ENCODE measurements around the gene SF3B6.

Gene SF3B6

GRCh38 chr2:24087032-24087431 lies 10.9 kb upstream of the SF3B6 start:
- no peak overlapping the region for H3K4me3 ChIP-seq (ENCODE audit: low read length)
- H3K9ac ChIP-seq (ENCODE audit: low read depth, low read length) = no peak overlapping the region
- no peaks in the 10 kb centered on the region for H3K27me3 ChIP-seq (ENCODE audit: control insufficient read depth, insufficient read depth, low read length)
- H3K4me1 ChIP-seq (ENCODE audit: control insufficient read depth, insufficient read depth, low read length) = peaks cover 20% of the 10 kb centered on the region
- H3K9me3 ChIP-seq (replicated peaks; ENCODE audit: low read length) = no peaks in the 10 kb centered on the region
- peaks cover 13% of the 10 kb centered on the region for H3K36me3 ChIP-seq (ENCODE audit: insufficient read depth, low read length)
- no peak overlapping the region for H3K4me2 ChIP-seq (ENCODE audit: low read length)

DNA sequence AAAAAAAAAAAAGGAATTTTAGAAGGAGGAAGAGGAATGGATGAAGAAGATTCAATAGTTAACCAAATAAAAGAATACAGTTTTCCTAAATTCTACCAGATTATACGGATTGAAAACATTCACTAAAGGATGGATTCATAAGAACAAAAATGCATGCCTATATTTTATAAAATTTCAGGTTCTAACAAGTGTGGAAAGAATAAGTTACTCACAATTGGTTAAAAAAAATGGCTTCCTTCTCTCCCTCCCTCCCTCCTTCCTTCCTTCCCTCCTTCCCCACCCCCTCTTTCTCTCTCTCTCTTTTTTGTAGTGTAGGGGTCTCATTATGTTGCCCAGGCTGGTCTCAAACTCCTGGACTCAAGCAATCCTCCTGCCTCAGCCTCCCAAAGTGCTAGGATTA lies 10.1 kb upstream of the SF3B6 start:
- Histone ChIP-seq H3K4me2 (ENCODE audit: low read length) (no peak overlapping the region), H3K27me3 (ENCODE audit: control insufficient read depth, insufficient read depth, low read length) (no peaks in the 10 kb centered on the region), H3K4me1 (ENCODE audit: control insufficient read depth, insufficient read depth, low read length) (peaks cover 26% of the 10 kb centered on the region), H3K9me3 (replicated peaks; ENCODE audit: low read length) (no peaks in the 10 kb centered on the region), H3K9ac (ENCODE audit: low read depth, low read length) (no peak overlapping the region), H3K4me3 (ENCODE audit: low read length) (no peak overlapping the region), H3K36me3 (ENCODE audit: insufficient read depth, low read length) (peaks cover 15% of the 10 kb centered on the region)

DNA sequence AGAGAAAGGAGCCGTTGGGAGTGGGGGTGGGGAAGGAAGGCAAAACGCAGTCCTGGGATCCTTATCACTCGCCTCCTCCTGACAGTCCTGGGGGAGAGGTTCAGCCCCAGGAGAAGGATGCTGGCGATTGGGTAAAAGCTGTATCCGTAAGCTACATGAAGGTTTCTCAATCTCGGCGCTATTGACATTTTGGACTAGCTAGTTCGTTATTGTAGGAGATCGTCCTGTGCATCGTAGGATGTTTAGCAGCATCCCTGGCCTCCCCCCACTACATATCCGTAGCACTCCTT lies 9.0 kb upstream of the SF3B6 start:
- H3K36me3 ChIP-seq (ENCODE audit: insufficient read depth, low read length) = peaks cover 15% of the 10 kb centered on the region
- H3K9ac ChIP-seq (ENCODE audit: low read depth, low read length) = peak overlapping the region; percentile 88
- H3K4me3 ChIP-seq (ENCODE audit: low read length) = peak overlapping the region; percentile 81
- no peaks in the 10 kb centered on the region for H3K27me3 ChIP-seq (ENCODE audit: control insufficient read depth, insufficient read depth, low read length)
- H3K4me2 ChIP-seq (ENCODE audit: low read length) = peak overlapping the region; percentile 80
- no peaks in the 10 kb centered on the region for H3K9me3 ChIP-seq (replicated peaks; ENCODE audit: low read length)
- peaks cover 31% of the 10 kb centered on the region for H3K4me1 ChIP-seq (ENCODE audit: control insufficient read depth, insufficient read depth, low read length)

- Histone ChIP-seq H3K27me3 (ENCODE audit: control insufficient read depth, insufficient read depth, low read length) (no peaks in the 10 kb centered on the region), H3K9me3 (replicated peaks; ENCODE audit: low read length) (no peaks in the 10 kb centered on the region), H3K4me1 (ENCODE audit: control insufficient read depth, insufficient read depth, low read length) (peaks cover 31% of the 10 kb centered on the region), H3K4me2 (ENCODE audit: low read length) (peak within 1 kb of the TSS; percentile 80), H3K36me3 (ENCODE audit: insufficient read depth, low read length) (peaks cover 18% of the 10 kb centered on the region), H3K4me3 (ENCODE audit: low read length) (peak within 1 kb of the TSS; percentile 81), H3K9ac (ENCODE audit: low read depth, low read length) (peak within 1 kb of the TSS; percentile 88)
Observed at GRCh38 chr2:24084386-24085199, 8.5 kb upstream of the SF3B6 start, which contains the start of gene TP53I3. TSS of gene TP53I3 (minus strand) at chr2:24084834. CDS start at chr2:24084326, 508 bp downstream.

- Histone ChIP-seq H3K9ac (ENCODE audit: low read depth, low read length) (peak overlapping the region; percentile 88), H3K4me1 (ENCODE audit: control insufficient read depth, insufficient read depth, low read length) (peaks cover 31% of the 10 kb centered on the region), H3K4me3 (ENCODE audit: low read length) (peak overlapping the region; percentile 81), H3K36me3 (ENCODE audit: insufficient read depth, low read length) (peaks cover 25% of the 10 kb centered on the region), H3K4me2 (ENCODE audit: low read length) (peak overlapping the region; percentile 80), H3K9me3 (replicated peaks; ENCODE audit: low read length) (no peaks in the 10 kb centered on the region), H3K27me3 (ENCODE audit: control insufficient read depth, insufficient read depth, low read length) (no peaks in the 10 kb centered on the region)
Observed at GRCh38 chr2:24083567-24084385, 7.7 kb upstream of the SF3B6 start.

- Histone ChIP-seq H3K4me2 (ENCODE audit: low read length) (peak overlapping the region; percentile 80), H3K9ac (ENCODE audit: low read depth, low read length) (peak overlapping the region; percentile 88), H3K9me3 (replicated peaks; ENCODE audit: low read length) (no peaks in the 10 kb centered on the region), H3K36me3 (ENCODE audit: insufficient read depth, low read length) (peaks cover 30% of the 10 kb centered on the region), H3K27me3 (ENCODE audit: control insufficient read depth, insufficient read depth, low read length) (no peaks in the 10 kb centered on the region), H3K4me3 (ENCODE audit: low read length) (peak overlapping the region; percentile 81), H3K4me1 (ENCODE audit: control insufficient read depth, insufficient read depth, low read length) (peaks cover 31% of the 10 kb centered on the region)
Observed at GRCh38 chr2:24082787-24083566, 6.9 kb upstream of the SF3B6 start.

DNA sequence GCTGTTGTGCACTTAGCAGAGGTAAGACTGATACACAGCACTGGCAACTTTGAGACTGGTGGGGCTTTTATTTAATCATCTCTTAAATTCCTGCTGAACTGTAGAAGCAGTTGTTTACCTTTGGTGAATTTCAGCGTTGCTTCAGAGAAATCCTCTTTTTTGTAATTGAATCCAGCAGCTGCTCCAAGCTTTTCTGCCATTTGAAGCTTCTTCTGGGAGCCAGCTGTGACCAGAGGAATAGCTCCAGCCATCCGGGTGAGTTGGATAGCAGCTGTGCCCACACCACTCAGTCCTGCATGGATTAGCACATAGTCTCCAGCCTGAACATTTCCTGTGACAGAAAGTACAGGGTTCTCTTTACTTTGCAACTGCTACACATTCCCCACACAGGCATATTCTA lies 4.6 kb upstream of the SF3B6 start:
- H3K9ac ChIP-seq (ENCODE audit: low read depth, low read length) = no peak overlapping the region
- H3K4me1 ChIP-seq (ENCODE audit: control insufficient read depth, insufficient read depth, low read length) = peaks cover 36% of the 10 kb centered on the region
- H3K4me3 ChIP-seq (ENCODE audit: low read length) = no peak overlapping the region
- no peak overlapping the region for H3K4me2 ChIP-seq (ENCODE audit: low read length)
- peaks cover 30% of the 10 kb centered on the region for H3K36me3 ChIP-seq (ENCODE audit: insufficient read depth, low read length)
- H3K9me3 ChIP-seq (replicated peaks; ENCODE audit: low read length) = no peaks in the 10 kb centered on the region
- no peaks in the 10 kb centered on the region for H3K27me3 ChIP-seq (ENCODE audit: control insufficient read depth, insufficient read depth, low read length)

- Histone ChIP-seq H3K9me3 (replicated peaks; ENCODE audit: low read length) (no peaks in the 10 kb centered on the region), H3K4me3 (ENCODE audit: low read length) (peak overlapping the region; percentile 84), H3K4me2 (ENCODE audit: low read length) (peak overlapping the region; percentile 89), H3K4me1 (ENCODE audit: control insufficient read depth, insufficient read depth, low read length) (peaks cover 29% of the 10 kb centered on the region), H3K36me3 (ENCODE audit: insufficient read depth, low read length) (peaks cover 36% of the 10 kb centered on the region), H3K27me3 (ENCODE audit: control insufficient read depth, insufficient read depth, low read length) (no peaks in the 10 kb centered on the region), H3K9ac (ENCODE audit: low read depth, low read length) (peak overlapping the region; percentile 81)
Observed at GRCh38 chr2:24077879-24078278, 1.8 kb upstream of the SF3B6 start.

GRCh38 chr2:24077535-24077877 lies 1.4 kb upstream of the SF3B6 start:
- H3K4me1 ChIP-seq (ENCODE audit: control insufficient read depth, insufficient read depth, low read length) = peaks cover 26% of the 10 kb centered on the region
- peak overlapping the region; percentile 81 for H3K9ac ChIP-seq (ENCODE audit: low read depth, low read length)
- no peaks in the 10 kb centered on the region for H3K27me3 ChIP-seq (ENCODE audit: control insufficient read depth, insufficient read depth, low read length)
- no peaks in the 10 kb centered on the region for H3K9me3 ChIP-seq (replicated peaks; ENCODE audit: low read length)
- H3K4me3 ChIP-seq (ENCODE audit: low read length) = peak overlapping the region; percentile 84
- H3K4me2 ChIP-seq (ENCODE audit: low read length) = peak overlapping the region; percentile 89
- H3K36me3 ChIP-seq (ENCODE audit: insufficient read depth, low read length) = peaks cover 36% of the 10 kb centered on the region

DNA sequence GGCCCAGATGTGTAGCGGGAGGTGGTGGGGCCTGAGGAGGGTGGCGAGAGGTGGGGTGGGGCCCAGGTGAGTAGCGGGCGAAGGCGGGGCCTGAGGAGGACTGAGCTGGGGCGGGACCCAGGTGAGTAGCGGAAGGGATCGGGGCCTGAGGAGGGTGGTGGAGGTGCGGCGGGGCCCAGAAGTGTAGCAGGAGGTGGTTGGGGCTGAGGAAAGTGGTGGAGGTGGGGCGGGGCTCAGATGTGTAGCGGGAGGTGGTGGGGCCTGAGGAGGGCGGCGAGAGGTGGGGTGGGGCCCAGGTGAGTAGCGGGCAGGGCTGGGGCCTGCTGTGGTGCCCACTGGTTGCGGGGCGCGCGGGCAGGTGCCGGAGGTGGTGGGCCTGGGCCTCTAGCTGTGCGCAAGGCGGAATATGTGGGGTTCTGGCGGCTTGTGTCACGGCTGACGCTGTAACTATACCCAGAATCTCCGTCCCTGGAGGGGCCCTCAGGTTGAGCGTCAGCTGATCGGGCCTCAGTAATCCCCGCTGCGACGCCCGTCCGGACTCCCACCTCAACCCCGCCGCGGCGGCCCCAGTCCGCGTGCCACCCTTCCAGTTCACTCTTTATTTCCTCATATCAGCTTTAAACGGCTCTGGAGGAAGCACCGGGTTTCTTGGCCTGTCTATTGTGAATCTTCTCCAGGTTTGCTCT lies 866 bp upstream of the SF3B6 start:
- Histone ChIP-seq H3K27me3 (ENCODE audit: control insufficient read depth, insufficient read depth, low read length) (no peaks in the 10 kb centered on the region), H3K4me1 (ENCODE audit: control insufficient read depth, insufficient read depth, low read length) (peaks cover 23% of the 10 kb centered on the region), H3K4me2 (ENCODE audit: low read length) (peak overlapping the region; percentile 89), H3K36me3 (ENCODE audit: insufficient read depth, low read length) (peaks cover 34% of the 10 kb centered on the region), H3K9ac (ENCODE audit: low read depth, low read length) (peak overlapping the region; percentile 81), H3K9me3 (replicated peaks; ENCODE audit: low read length) (no peaks in the 10 kb centered on the region), H3K4me3 (ENCODE audit: low read length) (peak overlapping the region; percentile 84)

DNA sequence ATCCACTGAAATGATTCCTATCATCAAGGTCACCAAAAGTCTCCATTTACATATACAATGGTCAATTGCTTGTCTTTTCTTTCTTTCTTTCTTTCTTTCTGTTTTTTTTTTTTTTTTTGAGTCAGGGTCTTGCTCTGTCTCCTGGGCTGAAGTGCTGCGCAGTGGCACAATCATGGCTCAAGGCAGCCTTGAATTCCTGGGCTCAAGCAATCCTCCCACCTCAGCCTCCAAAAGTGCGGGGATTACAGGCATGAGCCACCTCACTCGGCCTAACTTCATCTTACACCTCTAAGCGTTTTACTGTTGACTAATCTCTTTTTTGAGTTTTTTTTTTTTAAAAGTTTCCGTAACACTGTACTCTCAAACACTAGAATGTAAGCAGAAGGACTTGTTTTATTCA lies 867 bp downstream of the SF3B6 start:
- Histone ChIP-seq H3K9ac (ENCODE audit: low read depth, low read length) (peak overlapping the region; percentile 88), H3K4me2 (ENCODE audit: low read length) (peak overlapping the region; percentile 78), H3K27me3 (ENCODE audit: control insufficient read depth, insufficient read depth, low read length) (no peaks in the 10 kb centered on the region), H3K4me1 (ENCODE audit: control insufficient read depth, insufficient read depth, low read length) (peaks cover 14% of the 10 kb centered on the region), H3K9me3 (replicated peaks; ENCODE audit: low read length) (no peaks in the 10 kb centered on the region), H3K4me3 (ENCODE audit: low read length) (peak overlapping the region; percentile 84), H3K36me3 (ENCODE audit: insufficient read depth, low read length) (peaks cover 33% of the 10 kb centered on the region)

All from skeletal muscle satellite cell (primary cell).